ENCODE measurements around the gene BMPER.

The BMPER gene

DNA sequence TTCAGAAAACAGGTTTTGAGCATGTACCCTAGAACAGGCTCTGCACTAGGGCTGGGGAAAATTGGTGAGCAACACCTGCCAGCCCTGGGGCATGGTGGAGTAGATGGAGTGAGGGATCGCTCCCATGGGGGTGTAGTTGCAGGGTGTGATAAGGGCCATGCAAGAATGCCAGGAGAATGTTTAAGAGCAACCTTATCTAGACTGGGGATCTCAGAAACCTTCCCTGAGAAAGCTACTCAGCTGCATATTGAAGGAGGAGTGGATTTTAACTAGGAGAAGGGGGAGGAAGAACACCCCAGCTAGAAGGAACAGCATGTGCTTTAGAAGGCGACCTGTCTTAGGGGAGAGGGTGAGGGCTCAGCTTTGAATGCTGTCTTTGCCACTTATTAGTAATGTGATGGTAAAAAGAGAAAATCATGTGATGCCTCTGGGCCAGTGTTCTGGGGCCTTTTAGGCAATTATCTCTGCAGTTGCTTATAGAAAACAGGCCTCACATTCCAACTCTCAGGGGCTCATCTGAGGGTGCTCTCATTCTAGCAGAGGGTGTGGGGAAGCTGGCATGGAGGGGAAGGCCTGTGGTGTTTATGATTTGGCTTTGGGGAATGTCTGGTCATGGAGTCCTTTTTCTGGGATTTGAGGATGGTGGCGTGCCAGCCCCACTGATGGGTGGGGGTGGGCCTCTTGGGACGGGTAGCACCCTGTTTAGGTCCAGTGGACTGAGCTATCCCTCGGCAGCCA is 225.4 kb downstream of the BMPER start:
- H3K27ac ChIP-seq: peak overlapping the region; percentile 34
- TF ChIP-seq, protein P1, sequence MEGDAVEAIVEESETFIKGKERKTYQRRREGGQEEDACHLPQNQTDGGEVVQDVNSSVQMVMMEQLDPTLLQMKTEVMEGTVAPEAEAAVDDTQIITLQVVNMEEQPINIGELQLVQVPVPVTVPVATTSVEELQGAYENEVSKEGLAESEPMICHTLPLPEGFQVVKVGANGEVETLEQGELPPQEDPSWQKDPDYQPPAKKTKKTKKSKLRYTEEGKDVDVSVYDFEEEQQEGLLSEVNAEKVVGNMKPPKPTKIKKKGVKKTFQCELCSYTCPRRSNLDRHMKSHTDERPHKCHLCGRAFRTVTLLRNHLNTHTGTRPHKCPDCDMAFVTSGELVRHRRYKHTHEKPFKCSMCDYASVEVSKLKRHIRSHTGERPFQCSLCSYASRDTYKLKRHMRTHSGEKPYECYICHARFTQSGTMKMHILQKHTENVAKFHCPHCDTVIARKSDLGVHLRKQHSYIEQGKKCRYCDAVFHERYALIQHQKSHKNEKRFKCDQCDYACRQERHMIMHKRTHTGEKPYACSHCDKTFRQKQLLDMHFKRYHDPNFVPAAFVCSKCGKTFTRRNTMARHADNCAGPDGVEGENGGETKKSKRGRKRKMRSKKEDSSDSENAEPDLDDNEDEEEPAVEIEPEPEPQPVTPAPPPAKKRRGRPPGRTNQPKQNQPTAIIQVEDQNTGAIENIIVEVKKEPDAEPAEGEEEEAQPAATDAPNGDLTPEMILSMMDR (conservative IDR thresholded peaks at IDR 0.05): no peak
- no peak for TF ChIP-seq ZFX (IDR thresholded peaks at IDR 0.05)

DNA sequence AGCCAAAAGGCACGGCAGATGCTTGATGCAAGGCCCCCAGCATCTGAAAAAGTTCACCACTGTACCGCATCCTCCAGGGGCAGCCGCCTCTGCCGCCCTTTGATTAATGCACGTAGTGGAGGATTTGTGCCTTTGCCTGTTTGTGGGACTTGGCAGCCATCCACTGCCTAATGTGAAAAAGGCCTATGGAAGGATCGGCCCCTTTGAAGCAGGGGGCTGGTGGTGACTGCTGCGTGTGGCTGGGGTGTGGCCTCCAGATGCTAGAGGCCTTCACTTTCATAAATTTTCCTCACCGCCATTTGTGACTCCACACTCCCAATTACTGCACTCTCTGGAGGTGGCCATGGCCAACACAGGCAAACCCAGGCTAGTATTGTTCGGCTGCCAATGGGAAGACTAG is 226.0 kb downstream of the BMPER start:
- H3K27ac ChIP-seq: peak overlapping the region; percentile 34
- TF ChIP-seq ZFX (IDR thresholded peaks at IDR 0.05): no peak
- TF ChIP-seq, protein P1 (conservative IDR thresholded peaks at IDR 0.05): no peak

DNA sequence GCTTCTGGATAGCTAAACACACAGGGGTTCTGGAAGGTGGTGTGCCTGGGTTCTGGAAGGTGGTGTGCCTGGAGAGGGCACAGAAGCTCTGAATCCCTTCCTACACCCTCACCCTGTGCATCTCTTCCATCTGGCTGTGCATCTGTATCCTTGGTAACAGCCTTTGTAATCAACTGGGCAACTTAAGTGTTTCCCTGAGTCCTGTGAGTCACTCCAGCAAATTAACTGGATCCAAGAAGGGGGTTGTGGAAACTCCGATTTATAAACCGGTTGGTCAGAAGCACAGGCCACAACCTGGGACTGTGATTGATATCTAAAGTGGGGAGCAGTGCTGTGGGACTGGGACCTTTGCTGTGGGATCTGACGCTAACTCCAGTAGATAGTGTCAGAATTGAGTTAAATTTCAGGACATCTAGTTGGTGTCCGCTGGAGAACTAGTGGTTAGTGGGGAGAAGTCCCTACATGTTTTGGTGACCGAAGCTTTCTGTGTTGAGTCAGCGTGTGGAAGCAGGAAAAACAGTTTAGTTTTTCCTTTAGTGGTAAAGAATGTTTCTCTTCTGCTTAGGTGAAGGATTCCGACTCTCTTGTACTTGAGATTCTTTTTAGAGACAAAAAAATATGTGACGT is 228.1 kb downstream of the BMPER start:
- H3K27ac ChIP-seq: no peak overlapping the region
- TF ChIP-seq ZFX (IDR thresholded peaks at IDR 0.05): no peak
- TF ChIP-seq, protein P1 (conservative IDR thresholded peaks at IDR 0.05): no peak

DNA sequence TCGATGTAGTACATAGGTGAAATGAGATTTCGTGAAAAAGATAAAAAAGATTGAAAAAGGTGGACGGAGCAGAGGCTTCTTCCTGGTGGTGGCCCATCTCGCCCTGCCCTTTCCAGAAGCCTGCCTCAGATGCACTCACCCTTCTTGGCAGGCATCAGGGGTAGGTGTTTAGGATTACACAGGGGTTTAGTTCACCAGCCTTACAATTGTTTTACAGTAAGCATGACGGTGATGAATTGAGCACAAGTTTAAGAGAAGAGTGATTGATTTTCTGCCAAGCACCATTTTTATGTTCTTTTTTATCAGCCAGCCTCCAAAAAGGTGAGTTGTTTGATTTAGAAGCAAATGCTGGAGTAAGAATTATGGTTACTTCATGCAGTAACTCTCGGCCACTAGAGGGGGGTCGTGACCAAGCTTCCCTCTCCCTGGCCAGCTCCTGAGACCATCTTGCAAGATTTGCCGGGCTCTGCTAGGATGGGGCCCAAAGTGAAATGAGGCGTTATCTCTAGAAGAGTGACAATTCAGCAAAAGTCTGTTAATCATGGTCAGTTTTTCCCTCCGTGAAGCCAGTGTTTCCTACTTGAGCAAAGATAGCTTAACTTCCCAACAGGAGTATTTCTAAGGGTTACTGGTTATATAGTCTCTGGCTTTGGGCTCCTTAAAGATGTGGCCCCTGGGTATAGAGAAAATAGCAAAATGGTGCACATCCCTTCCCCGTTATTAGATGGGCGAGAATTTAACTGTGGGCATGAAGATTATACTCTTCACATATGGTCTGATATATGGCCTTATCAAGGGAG is 228.8 kb downstream of the BMPER start:
- TF ChIP-seq, protein P1 (conservative IDR thresholded peaks at IDR 0.05): peak; percentile 89
- TF ChIP-seq ZFX (IDR thresholded peaks at IDR 0.05): no peak
- H3K27ac ChIP-seq: no peak overlapping the region

DNA sequence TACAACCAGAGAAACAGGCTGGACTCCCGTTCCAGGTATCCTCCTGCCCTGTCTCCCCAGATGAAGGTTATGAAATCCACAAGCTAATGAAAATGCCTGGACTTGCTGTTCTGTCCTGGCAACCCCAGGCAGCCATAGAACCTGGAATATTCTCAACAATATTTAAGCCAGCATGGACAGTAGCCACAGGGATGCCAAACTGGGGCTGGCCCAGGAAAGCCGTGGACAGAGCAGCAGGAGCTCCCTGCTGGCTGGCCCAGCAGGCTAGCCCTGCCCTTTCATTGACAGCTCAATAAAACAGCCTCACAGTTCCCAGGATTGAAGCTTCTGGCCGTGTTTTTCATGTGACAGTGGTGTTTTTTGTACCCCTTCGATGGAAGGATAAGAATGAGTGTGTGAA is 230.6 kb downstream of the BMPER start:
- H3K27ac ChIP-seq: no peak overlapping the region
- no peak for TF ChIP-seq ZFX (IDR thresholded peaks at IDR 0.05)
- TF ChIP-seq, protein P1 (conservative IDR thresholded peaks at IDR 0.05): no peak

DNA sequence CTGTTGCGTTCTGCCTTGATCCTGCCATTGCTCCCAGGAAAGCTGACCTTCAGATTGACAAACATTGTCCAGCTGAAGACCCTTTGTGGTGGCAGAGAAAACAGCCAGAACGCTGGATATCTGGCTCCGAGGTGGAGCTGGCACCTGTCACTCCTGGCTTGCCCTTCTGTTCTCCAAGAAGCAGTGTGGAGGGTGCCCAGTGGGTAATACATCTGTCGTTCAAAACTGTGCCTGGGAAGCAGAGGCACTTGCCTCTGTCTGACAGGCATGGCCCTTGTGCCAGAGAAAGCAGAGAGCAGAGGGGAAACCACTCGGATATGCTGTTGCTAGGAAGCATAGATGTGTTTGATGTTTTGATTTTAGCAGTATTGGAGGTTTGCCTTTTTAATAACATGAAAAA is 231.4 kb downstream of the BMPER start:
- TF ChIP-seq, protein P1 (conservative IDR thresholded peaks at IDR 0.05): no peak
- TF ChIP-seq ZFX (IDR thresholded peaks at IDR 0.05): no peak
- H3K27ac ChIP-seq: no peak overlapping the region

DNA sequence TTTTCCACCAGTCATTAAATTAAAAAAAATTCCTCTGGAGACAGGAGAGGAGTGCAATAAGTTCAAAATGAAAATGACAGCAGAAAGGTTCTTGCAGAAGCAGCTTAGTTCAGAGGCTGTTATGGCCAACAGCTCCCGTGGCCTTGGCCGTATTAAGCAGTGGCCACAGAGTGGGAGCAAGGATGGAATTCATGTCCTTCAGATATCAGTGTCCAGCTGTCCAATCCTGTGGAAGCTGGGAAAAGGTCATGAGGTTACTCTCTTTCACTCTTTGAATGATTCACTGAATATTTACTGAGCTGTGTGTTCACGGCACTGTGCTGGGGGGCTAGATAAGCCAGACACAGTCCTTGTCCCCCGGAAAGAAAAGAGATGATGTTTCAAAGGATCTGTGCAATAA is 231.8 kb downstream of the BMPER start:
- H3K27ac ChIP-seq: no peak overlapping the region
- TF ChIP-seq ZFX (IDR thresholded peaks at IDR 0.05): no peak
- TF ChIP-seq, protein P1 (conservative IDR thresholded peaks at IDR 0.05): no peak
